NCI-H82 treated with DMSO at 0.1 percent for 48 hours (cell line): ENCODE results near the gene FBXO5.

Experiments
- DNase-seq: peaks from one replicate; lab custom pipeline; 2025; ENCODE audit not compliant: unreplicated experiment; lab: John Stamatoyannopoulos, UW

Gene FBXO5

GRCh38 chr6:152952866-152953509 lies 29.9 kb downstream of the FBXO5 start:
- no peak for DNase-seq

- DNase-seq = no peak
Observed at GRCh38 chr6:152952045-152952444, 30.8 kb downstream of the FBXO5 start.

DNA sequence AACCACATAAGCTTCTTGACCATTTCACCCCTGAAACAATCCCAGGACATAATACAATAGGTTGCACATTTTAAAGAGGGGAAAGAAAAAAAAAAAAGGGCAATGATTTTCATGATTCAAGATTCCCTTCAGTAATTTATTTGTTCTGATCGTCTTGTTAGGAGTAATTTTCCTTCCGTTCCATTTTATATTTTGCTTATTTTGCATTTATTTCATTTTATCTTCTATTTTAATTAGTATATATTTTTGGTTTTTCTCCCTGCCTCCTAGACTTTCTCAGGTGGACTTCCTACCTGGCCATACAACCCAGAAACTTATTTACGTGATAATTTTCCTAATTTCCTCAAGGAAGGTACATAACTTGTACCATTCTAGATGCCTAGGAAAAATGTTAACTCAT lies 32.6 kb downstream of the FBXO5 start:
- no peak for DNase-seq

DNA sequence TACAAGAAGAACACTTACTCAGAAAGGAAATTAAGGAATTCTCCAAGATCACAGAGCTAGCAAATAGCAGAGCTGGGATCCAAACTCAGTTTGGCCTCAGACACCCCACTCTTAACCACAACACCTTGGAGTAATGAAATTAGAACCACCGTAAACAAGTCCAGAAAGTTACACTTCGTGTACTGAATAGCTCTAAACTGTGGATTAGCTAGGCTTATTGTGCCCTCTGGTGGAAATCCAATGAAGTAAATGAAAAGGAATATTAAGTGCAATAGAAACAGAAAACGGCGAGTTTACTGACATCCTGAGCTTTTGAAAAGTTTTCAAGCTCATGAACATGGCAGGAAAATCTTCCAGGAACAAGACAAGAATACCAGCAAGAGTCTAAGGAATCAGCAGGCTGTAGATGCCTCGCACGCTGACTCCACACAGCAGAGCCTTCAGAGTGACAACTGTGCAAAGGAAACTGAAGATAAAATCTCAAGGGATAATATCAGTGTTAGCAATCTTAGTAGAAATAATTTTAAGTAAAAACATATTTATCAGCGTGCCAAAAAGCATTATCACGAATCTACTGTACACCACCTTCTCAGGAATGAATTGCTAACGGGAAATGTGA lies 34.6 kb downstream of the FBXO5 start:
- peak; percentile 31 for DNase-seq

- DNase-seq = no peak
Observed at GRCh38 chr6:152946995-152947394, 35.8 kb downstream of the FBXO5 start.

GRCh38 chr6:152946484-152946883 lies 36.4 kb downstream of the FBXO5 start:
- no peak for DNase-seq

DNA sequence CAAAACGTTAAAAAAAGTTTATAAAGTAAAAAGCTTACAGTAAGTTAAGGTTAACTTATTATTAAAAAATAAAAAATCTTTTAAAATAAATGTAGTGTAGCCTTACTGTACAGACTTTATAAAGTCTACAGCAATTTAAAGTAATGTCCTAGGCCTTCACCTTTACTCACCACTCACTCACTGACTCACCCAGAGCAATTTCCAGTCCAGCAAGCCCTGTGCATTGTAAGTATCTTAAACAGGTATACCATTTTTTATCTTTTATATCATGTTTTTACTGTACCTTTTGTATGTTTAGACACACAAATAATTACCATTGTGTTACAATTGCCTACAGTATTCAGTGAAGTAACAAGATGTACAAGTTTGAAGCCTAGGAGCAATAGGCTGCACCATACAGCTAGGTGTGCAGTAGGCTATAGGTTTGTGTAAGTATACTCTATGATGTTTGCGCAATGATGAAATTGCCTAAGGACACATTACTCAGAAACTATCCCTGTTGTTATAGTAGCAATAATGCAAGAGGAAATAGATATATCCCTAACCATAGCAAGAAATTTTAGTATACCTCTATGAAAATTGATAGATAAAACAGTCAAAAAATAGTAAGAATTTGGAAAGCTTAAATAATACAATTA lies 39.5 kb downstream of the FBXO5 start:
- no peak for DNase-seq

GRCh38 chr6:152942319-152942869 lies 40.4 kb downstream of the FBXO5 start:
- no peak for DNase-seq

- no peak for DNase-seq
Observed at GRCh38 chr6:152941746-152942145, 41.1 kb downstream of the FBXO5 start.

DNA sequence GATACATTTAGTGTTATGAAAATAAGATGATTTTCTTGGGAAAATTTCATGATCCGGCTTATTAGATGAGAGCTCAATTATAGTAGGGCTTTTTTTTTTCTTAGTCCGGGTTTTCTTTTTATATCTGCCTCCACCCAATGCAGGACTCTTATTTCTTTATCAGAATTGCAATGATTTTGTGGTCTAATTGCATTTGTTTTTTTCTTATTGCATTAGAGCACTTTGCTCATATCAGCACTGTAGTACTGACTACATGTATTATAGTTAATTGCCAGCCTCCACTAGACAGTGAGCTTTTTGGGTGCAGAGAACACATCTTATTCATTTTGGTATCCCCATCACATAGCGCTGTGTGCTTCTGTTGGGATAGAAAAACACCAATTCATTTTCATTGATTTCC lies 50.0 kb downstream of the FBXO5 start:
- no peak for DNase-seq

DNA sequence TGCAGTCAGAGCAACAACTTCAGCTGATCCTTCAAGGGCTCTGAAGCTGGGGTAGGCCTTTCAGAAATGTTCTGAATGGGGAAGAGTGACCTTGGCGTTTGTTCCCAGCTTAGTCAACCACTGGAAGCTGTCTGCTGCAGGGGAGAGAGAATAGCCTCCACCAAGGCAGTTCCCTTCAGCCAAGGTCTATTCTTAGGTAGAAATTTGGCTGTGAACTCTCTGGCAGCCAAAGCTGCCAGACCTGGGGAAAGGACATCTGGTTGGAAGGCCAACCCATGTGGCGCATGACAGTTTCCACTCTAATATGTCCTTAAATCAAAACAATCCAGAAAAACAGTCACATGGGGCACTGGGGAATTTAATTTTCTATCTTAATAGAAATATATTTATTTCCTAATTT lies 60.1 kb downstream of the FBXO5 start:
- no peak for DNase-seq
